Stimulated activated CD4-positive, alpha-beta T cell treated with anti-CD3 and anti-CD28 coated beads, Interleukin-1b, Interleukin-23, amount 100 ng/mL, for 24 hours (primary cell): ENCODE data around the gene C17orf67.

Experiments
- DNase-seq, 4 experiments: peaks; one replicate each; pipeline ENCODE4 v3.0.0-alpha.2; 2020; ENCODE audit warnings: low read depth in 4 of 4, low spot score in 1 of 4

Gene C17orf67

GRCh38 chr17:56809106-56809819, 24.5 kb downstream of the C17orf67 start:
- no peak for DNase-seq

DNA sequence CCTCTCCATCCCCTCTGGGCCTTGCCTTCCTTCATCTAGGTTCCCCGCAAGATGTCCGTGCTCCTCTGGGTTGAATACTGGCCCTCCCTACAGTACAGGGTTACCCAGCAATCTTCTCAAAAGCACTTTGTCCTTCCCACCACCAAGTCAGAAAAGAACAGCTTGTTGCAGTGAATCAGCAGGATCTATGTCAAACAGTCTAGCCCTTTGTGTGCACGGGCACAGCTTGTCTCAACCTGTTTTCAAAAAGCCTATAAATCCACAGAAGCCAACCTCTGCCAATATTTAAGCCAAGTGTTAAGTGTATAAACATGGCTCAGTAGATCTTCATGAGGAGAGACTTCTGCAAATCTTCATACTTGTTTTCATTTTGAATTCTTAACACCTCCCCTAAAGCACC, 25.2 kb downstream of the C17orf67 start:
- no peak for DNase-seq

GRCh38 chr17:56807723-56808122, 26.0 kb downstream of the C17orf67 start:
- DNase-seq: no peak

DNA sequence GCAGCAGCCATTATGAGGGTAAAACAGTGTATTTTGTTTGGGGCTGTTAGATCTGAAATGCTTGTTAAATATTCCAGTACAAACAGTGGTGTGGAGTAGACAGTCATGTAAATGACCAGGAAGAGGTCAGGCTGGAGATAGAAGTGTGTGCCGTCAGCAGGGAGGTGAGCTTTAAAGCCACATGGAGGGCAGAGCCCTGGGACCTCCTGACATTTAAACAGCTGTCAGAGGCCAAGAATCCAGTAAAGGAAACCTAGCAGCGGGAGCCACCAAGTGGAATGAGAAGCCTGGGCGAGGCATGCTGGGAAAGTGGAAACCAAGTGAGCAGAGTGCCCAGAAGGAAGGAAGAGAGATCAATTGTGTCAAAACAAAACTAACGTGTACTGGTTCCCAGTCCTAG, 26.8 kb downstream of the C17orf67 start:
- DNase-seq: no peak

- DNase-seq: no peak
These were observed 29.3 kb downstream of the C17orf67 start for GRCh38 chr17:56804454-56804853.

DNA sequence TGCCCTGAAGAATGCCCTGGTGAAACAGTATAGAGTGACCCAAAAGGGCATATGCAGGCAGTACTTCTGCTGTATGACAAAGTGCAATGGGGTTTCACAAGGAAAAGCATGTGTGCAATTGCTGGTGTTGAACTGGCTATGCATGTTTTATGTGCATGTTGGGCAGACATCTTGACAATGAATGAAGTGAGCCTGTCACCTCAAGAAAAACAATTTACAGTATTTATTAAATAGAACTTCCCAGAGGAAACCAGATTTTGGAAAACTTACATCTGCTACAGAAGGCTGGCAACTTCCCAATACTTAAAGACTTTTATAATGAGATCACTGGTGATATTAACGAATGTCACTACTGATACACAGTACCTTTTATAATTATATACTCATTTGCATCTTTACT, 30.6 kb downstream of the C17orf67 start:
- no peak for DNase-seq

DNA sequence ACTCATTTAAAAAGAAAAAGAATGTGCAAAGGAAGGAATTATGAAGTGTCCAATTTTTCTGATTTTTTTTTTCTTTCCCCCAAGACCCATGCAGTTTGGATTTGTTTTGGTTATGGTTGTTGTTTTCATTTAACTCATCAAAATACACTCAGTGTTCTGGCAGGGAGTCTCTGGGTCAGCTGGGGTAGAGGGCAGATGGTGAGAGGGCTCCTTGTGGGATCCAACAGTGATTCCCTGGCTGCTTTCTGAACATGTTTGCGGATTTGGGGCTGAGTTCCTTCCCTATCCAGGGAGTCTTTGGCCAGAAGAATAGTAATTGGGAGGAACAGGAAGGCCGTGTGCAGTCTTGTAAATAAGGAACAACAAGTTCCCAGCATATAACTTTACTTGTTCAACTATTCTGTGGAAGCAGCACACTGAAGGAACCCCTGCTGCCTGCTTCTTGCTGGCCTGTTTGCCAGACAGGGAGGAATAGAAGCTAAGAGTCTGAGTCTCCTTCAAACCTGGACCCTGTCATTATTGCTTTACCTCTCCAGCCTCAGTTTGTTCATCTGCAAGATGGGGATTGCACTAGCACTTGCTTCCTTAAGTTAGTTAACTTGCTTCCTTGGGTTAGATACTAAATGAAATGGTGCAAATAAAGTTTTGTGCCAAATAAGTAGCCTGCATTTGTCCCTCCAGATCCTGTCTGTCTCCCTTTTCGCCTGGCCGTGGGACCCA, 32.1 kb downstream of the C17orf67 start:
- DNase-seq: no peak

DNA sequence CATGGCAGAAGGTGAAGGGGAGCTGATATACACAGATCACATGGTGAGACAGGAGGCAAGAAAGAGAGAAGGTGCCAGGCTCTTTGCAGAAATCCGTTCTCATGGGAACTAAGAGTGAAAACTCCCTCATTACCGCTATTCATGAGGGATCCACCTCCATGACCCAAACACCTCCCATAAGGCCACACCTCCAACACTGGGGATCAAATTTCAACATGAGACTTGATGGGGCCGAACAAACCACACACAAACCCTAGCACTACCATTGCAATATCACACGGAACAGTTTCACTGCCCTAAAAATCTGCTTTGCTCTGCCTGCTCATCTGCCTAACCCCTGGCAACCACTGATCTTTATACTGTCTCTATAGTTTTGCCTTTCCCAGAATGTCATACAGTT, 34.8 kb downstream of the C17orf67 start:
- DNase-seq: no peak

GRCh38 chr17:56796536-56796935, 37.2 kb downstream of the C17orf67 start:
- DNase-seq: no peak

DNA sequence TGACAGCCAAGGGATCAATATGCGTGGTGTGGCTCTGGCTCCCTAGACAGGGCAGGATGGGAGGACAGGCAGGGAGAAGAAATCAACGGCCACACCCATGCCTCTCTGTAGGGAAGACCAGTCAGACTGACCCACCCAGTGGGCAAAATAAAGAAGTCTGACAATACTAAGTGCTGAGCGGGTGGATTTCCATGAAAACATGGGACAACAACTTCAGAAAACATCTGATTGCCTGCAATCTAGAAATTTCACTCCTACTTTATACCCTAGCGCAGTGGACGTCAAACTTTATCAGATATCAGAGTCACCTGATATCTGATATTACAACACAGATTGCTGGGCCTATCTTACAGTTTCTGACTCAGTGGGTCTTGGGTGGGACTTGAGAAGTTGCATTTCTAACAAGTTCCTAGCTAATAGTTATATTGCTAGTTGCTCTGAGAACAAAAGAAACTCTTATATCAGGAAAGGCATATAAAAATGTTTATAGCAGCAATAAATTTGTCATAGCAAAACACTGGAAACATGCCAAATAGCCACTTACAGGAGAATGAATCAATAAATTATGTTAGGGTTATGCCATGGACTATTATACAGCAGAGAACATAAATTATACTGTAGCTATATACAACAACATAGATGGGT, 38.4 kb downstream of the C17orf67 start:
- DNase-seq: no peak

DNA sequence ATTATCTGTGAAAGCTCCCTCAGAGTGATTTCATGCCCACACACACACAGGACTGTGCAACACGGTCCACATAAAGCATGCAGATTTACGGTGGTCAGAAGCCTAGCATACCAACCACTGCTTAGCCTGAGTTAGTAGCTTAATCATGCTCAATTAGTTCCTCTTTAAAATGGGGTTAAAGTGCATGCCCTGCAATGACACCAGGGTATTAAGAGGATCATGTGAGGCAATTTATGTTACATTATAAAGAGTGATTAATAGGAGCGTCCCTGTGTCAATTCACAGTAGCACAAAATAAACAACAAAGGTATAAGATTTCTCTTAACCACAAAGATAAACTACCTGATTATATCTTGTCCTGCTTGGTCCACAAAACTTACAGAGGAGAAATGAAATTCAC, 39.8 kb downstream of the C17orf67 start:
- no peak for DNase-seq

- no peak for DNase-seq
These were observed 40.2 kb downstream of the C17orf67 start for GRCh38 chr17:56793531-56793930.

DNA sequence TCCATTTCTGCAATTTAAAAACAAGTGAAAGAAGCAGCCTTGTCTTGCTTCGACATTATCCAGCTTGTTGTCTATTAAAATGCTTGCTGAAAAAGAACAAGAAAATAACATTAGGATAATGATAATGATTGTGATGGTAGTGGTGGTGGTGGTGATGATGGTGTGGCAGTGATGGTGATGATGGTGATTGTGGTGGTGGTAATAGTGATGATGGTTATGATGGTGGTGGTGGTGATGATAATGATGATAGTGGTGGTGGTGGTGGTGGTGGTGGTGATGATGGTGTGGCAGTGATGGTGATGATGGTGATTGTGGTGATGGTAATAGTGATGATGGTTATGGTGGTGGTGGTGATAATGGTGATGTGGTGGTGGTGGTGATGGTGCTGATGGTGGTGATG, 41.5 kb downstream of the C17orf67 start:
- no peak for DNase-seq

DNA sequence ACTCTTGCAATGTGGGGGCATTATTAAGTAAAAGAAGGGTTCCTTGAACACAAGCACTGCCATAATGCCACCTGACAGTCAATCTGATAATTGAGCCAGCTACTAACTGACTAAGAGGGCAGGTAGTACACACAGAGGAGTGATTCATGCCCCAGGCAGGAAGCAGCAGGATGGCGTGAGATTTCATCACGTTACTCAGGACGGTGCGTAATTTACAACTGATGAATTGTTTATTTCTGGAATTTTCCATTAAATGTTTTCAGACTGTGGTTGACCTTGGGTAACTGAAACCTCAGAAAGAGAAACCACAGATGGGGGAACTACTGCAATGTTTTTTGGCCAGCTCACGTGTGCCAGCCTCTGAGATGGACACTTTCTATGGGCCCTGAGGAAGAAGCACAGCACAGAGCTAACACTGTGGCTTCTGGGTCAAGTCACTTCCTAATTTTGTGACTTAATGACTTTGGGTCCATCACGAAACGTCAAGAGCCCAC, 46.7 kb downstream of the C17orf67 start:
- DNase-seq: peak; percentile 13 to 47 (median 20)

GRCh38 chr17:56785997-56786680, 47.6 kb downstream of the C17orf67 start:
- DNase-seq: no peak

DNA sequence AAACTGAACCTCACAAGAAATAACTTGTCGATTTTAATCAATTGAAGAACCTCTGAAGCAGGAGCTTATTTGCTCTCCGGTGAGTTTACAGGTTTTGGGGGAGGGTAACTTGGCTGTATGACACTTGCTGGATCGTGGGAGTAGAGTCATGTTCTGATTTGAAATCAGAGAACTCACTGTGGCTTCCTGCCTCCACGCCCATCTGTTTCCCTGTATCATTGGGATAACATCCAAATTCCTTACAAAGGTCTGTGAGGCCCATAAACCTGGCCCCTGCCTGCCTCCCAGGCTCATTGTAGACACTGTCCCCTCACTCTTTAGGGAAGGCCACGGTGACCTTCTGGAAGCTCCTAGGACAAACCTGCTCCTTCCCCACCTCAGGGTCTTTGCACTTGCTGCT, 48.3 kb downstream of the C17orf67 start:
- no peak for DNase-seq

GRCh38 chr17:56782338-56782737, 51.4 kb downstream of the C17orf67 start:
- no peak for DNase-seq

DNA sequence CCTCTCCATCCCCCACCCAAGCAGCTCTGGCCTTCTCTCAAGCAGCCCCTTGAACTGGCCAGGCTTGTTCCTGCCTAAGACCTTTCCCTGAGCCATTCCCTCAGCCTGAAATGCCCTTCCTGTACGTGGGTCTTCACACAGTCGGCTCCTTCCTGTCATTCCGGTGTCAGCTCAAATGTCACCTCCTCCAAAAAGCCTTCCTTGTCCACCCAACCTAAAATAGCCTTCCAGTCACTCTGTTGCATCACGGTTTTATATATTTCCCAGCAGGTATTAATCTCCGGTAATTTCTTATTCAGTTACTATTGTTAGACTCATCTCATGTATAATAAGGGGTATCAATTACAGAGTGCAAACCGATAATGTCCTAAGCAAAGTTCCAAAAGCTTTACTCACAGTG, 51.8 kb downstream of the C17orf67 start:
- DNase-seq: no peak

- peak; percentile 69 to 86 (median 80) for DNase-seq
These were observed 53.6 kb downstream of the C17orf67 start for GRCh38 chr17:56779898-56780777.

DNA sequence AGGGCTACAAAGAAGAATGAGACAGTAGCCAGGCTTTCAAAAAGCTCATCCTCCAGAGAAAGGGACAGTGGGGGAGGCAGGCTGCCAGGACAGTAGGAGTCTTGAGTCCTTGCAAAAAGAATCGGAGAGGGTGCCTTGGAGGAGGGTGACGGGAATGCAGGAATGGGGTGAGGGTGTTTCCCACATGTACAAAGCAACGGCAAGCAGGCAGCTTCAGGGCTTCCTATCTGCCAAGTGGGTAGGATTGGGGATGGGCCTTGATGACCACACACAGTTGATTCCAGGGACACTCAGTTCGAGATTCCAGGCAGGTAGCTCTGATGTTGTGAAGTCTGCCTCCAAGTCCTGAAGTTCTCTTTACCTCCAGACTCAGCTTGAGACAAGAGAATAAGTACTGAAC, 54.4 kb downstream of the C17orf67 start:
- no peak for DNase-seq

- DNase-seq: no peak
These were observed 54.8 kb downstream of the C17orf67 start for GRCh38 chr17:56778898-56779297.
